IMR-90 (cell line): ENCODE measurements around the gene SLC25A21. TPM values are rescaled to one million over a fixed set of nuclear protein-coding genes. Genes with fewer than 3 reads are reported as not detected.

ENCODE experiments used
- ATAC-seq: fragments of 200-7000 bp; cut with Tn5 transposase; 2 replicates; pipeline ENCODE4 v1.9.1; 2020; ENCODE audit warnings: low read depth, mild to moderate bottlenecking, moderate library complexity
- BruUV-seq: library from RNA; stranded (reverse); fragments of 400-500 nt; replicated peaks from 2 replicates; lab custom pipeline; 2021; lab: Mats Ljungman, UMichigan
- CTCF ChIA-PET: fragments of 300-600 bp; formaldehyde crosslinking; extraction: SDS; loops from one replicate; lab custom pipeline; 2021; ENCODE audit warnings: antibody characterized with exemption; lab: Yijun Ruan, JAX
- POLR2A ChIA-PET: fragments of 300-600 bp; sonication (Branson Sonifier 250); formaldehyde crosslinking; loops from one replicate; lab custom pipeline; 2022; ENCODE audit warnings: antibody characterized with exemption; ENCODE audit not compliant: unreplicated experiment; lab: Charles Lee
- DNase-seq: peaks from one replicate; pipeline ENCODE4 v3.0.0; 2013
- H2AFZ ChIP-seq: replicated peaks from 2 replicates; pipeline ENCODE3; 2013; ENCODE audit warnings: low read length, mild to moderate bottlenecking; ENCODE audit not compliant: poor library complexity
- H2AK5ac ChIP-seq: 2 replicates; pipeline ENCODE4 v1.6.1; 2013; ENCODE audit warnings: low read depth, low read length, inconsistent platforms
- H2AK9ac ChIP-seq: replicated peaks from 2 replicates; pipeline ENCODE3; 2013; ENCODE audit warnings: mild to moderate bottlenecking, low read depth, low read length, moderate library complexity; ENCODE audit not compliant: poor library complexity
- H2BK120ac ChIP-seq: 2 replicates; pipeline ENCODE4 v1.6.1; 2013; ENCODE audit warnings: low read depth, low read length, inconsistent platforms
- H2BK15ac ChIP-seq: 3 replicates; pipeline ENCODE4 v1.6.1; 2013; ENCODE audit warnings: low read depth, low read length, inconsistent platforms
- H2BK20ac ChIP-seq: 2 replicates; pipeline ENCODE4 v1.6.1; 2013; ENCODE audit warnings: low read depth, mild to moderate bottlenecking, inconsistent platforms, low read length, moderate library complexity
- H2BK5ac ChIP-seq: 2 replicates; pipeline ENCODE4 v1.6.1; 2013; ENCODE audit warnings: mild to moderate bottlenecking, low read depth, low read length, inconsistent platforms; ENCODE audit not compliant: poor library complexity, severe bottlenecking
- H3K14ac ChIP-seq: replicated peaks from 2 replicates; pipeline ENCODE4 v1.6.1; 2013; ENCODE audit warnings: low read depth, low read length, inconsistent platforms
- H3K18ac ChIP-seq: 2 replicates; pipeline ENCODE4 v1.6.1; 2013; ENCODE audit warnings: low read depth, low read length, control low read depth
- H3K23ac ChIP-seq: 2 replicates; pipeline ENCODE4 v1.6.1; 2013; ENCODE audit warnings: low read depth, low read length, inconsistent platforms
- H3K27ac ChIP-seq: 2 replicates; pipeline ENCODE4 v1.5.1; 2013; ENCODE audit warnings: mild to moderate bottlenecking, control low read depth, low read length; ENCODE audit not compliant: insufficient read depth
- H3K27me3 ChIP-seq: 2 replicates; pipeline ENCODE4 v1.6.1; 2013; ENCODE audit warnings: low read length; ENCODE audit not compliant: control insufficient read depth, insufficient read depth
- H3K36me3 ChIP-seq: 2 replicates; pipeline ENCODE4 v1.6.1; 2013; ENCODE audit warnings: low read length, mixed read lengths; ENCODE audit not compliant: control insufficient read depth, insufficient read depth
- H3K4ac ChIP-seq: 2 replicates; pipeline ENCODE4 v1.6.1; 2013; ENCODE audit warnings: low read depth, low read length, inconsistent platforms
- H3K4me1 ChIP-seq: 2 replicates; pipeline ENCODE4 v1.6.1; 2013; ENCODE audit warnings: low read length, mixed read lengths; ENCODE audit not compliant: control insufficient read depth, insufficient read depth
- H3K4me2 ChIP-seq: 2 replicates; pipeline ENCODE4 v1.6.1; 2013; ENCODE audit warnings: low read depth, mild to moderate bottlenecking, control low read depth, low read length, moderate library complexity
- H3K4me3 ChIP-seq: 2 replicates; pipeline ENCODE4 v1.5.1; 2013; ENCODE audit warnings: low read depth, mild to moderate bottlenecking, control low read depth, low read length, moderate library complexity; ENCODE audit not compliant: insufficient read depth
- H3K56ac ChIP-seq: 2 replicates; pipeline ENCODE4 v1.6.1; 2013; ENCODE audit warnings: low read length, inconsistent platforms; ENCODE audit not compliant: insufficient read depth; ENCODE audit errors: extremely low read depth
- H3K79me1 ChIP-seq, 2 experiments: 2 replicates each; pipeline ENCODE4 v1.6.1; 2013; ENCODE audit warnings: low read length in 2 of 2, inconsistent platforms in 1 of 2, low read depth in 1 of 2
- H3K9ac ChIP-seq: 2 replicates; pipeline ENCODE4 v1.6.1; 2013; ENCODE audit warnings: low read depth, low read length, control low read depth
- H3K9me1 ChIP-seq: 2 replicates; pipeline ENCODE4 v1.6.1; 2013; ENCODE audit warnings: low read length, inconsistent platforms; ENCODE audit not compliant: insufficient read depth
- H3K9me3 ChIP-seq: 2 replicates; pipeline ENCODE4 v1.6.1; 2013; ENCODE audit warnings: low read length; ENCODE audit not compliant: control insufficient read depth, insufficient read depth
- H4K20me1 ChIP-seq: 2 replicates; pipeline ENCODE4 v1.6.1; 2013; ENCODE audit warnings: low read length, inconsistent platforms; ENCODE audit not compliant: insufficient read depth
- H4K5ac ChIP-seq: 2 replicates; pipeline ENCODE4 v1.6.1; 2013; ENCODE audit warnings: mild to moderate bottlenecking, low read depth, low read length, control low read depth
- H4K8ac ChIP-seq, 2 experiments: 2 replicates each; pipeline ENCODE4 v1.6.1; 2013; ENCODE audit warnings: low read depth in 2 of 2, low read length in 2 of 2, control low read depth in 1 of 2, inconsistent platforms in 1 of 2
- H4K91ac ChIP-seq: 2 replicates; pipeline ENCODE4 v1.6.1; 2013; ENCODE audit warnings: low read depth, low read length, inconsistent platforms; ENCODE audit not compliant: insufficient read depth
- CHD1 ChIP-seq: IDR thresholded peaks from 2 replicates; pipeline ENCODE4 v1.6.1; 2012; ENCODE audit warnings: low read depth, low read length, improper control_type of control experiment
- CTCF ChIP-seq: conservative IDR thresholded peaks from 2 replicates; pipeline ENCODE4 v1.5.1; 2012; ENCODE audit warnings: mild to moderate bottlenecking, low read depth, low read length, improper control_type of control experiment
- ELK1 ChIP-seq: fragments of 150-350 bp; IDR thresholded peaks from 2 replicates; pipeline ENCODE4 v1.6.1; 2016; ENCODE audit warnings: low read depth, mild to moderate bottlenecking, low read length, moderate library complexity, borderline replicate concordance
- MAFK ChIP-seq: IDR thresholded peaks from 2 replicates; pipeline ENCODE4 v1.6.1; 2012; ENCODE audit warnings: low read depth, low read length, improper control_type of control experiment
- MAZ ChIP-seq: IDR thresholded peaks from 2 replicates; pipeline ENCODE4 v1.6.1; 2012; ENCODE audit warnings: low read depth, mild to moderate bottlenecking, low read length, improper control_type of control experiment, moderate library complexity, borderline replicate concordance
- MXI1 ChIP-seq: IDR thresholded peaks from 2 replicates; pipeline ENCODE4 v1.6.1; 2012; ENCODE audit warnings: low read depth, mild to moderate bottlenecking, low read length, moderate library complexity, borderline replicate concordance
- NFE2L2 ChIP-seq: fragments of 150-350 bp; IDR thresholded peaks from 2 replicates; pipeline ENCODE4 v1.6.1; 2016; ENCODE audit warnings: low read depth, mild to moderate bottlenecking, low read length
- POLR2A ChIP-seq: IDR thresholded peaks from 2 replicates; pipeline ENCODE4 v1.6.1; 2012; ENCODE audit warnings: mild to moderate bottlenecking, low read depth, low read length
- RAD21 ChIP-seq: IDR thresholded peaks from 2 replicates; pipeline ENCODE4 v1.6.1; 2012; ENCODE audit warnings: low read length, improper control_type of control experiment
- RCOR1 ChIP-seq: IDR thresholded peaks from 2 replicates; pipeline ENCODE4 v1.6.1; 2012; ENCODE audit warnings: mild to moderate bottlenecking, low read length, improper control_type of control experiment; ENCODE audit not compliant: insufficient replicate concordance
- RFX5 ChIP-seq: IDR thresholded peaks from 2 replicates; pipeline ENCODE4 v1.8.0; 2012; ENCODE audit warnings: low read depth, mild to moderate bottlenecking, low read length, moderate library complexity
- USF2 ChIP-seq: fragments of 150-350 bp; IDR thresholded peaks from 2 replicates; pipeline ENCODE4 v1.6.1; 2017; ENCODE audit warnings: mild to moderate bottlenecking, antibody characterized with exemption, low read length, low read depth
- WGBS, 2 experiments: methylation state at CpG; one replicate each; pipeline versions ENCODE4 v1.1.5 to v1.1.7; 2013; ENCODE audit warnings: missing lambda C conversion rate in 2 of 2; ENCODE audit not compliant: insufficient read length in 1 of 2; ENCODE audit errors: extremely low coverage in 2 of 2; 5-methylcytosine and 5-hydroxymethylcytosine counted together
- dilution Hi-C: fragments of 300-500 bp; cut with HindIII; formaldehyde crosslinking; loops from one replicate; pipeline ENCODE4 v1.14.3; 2018; ENCODE audit warnings: low sequenced_read_pairs; ENCODE audit not compliant: unreplicated experiment
- in situ Hi-C: fragments of 300-500 bp; cut with MboI; formaldehyde crosslinking; loops from 3 replicates; pipeline ENCODE4 v1.14.3; 2019; ENCODE audit warnings: low sequenced_read_pairs, inconsistent platforms, mixed read lengths
- intact Hi-C: fragments of 100-400 bp; cut with micrococcal nuclease; formaldehyde crosslinking; loops from 2 replicates; pipeline ENCODE4 v1.10.0; 2022
- polyA plus RNA-seq, 3 experiments: library from polyadenylated mRNA; depleted of rRNA; stranded (reverse); fragments of >200 nt; gene quantifications; 2 replicates each; pipeline ENCODE4 v1.2.3, GENCODE V29; 2012; ENCODE audit warnings: low replicate concordance in 1 of 3
- total RNA-seq: library from RNA; depleted of rRNA; stranded (reverse); fragments of >200 nt; gene quantifications from 2 replicates; pipeline ENCODE4 v1.2.3, GENCODE V29; 2012

SLC25A21 gene
- total and polyA plus RNA-seq, 2 of the 4 experiments (the other 2 are of a cell fraction) = 0.62 to 0.90 TPM

GRCh38 chr14:37057776-37058175 lies 114.6 kb downstream of the SLC25A21 start:
- CTCF ChIA-PET = interaction anchor here (0.5 kb wide), 1 partner anchor 68 kb away, joined by 3 read pairs; no protein-coding TSS in a partner anchor
- no TSS peak for BruUV-seq
- Histone ChIP-seq H3K79me1 (no peaks in the 10 kb centered on the region), H3K27me3 (no peaks in the 10 kb centered on the region), H2BK20ac (no peak overlapping the region), H2AK5ac (no peak overlapping the region), H3K4me2 (no peak overlapping the region), H4K91ac (no peak overlapping the region), H4K8ac (no peak overlapping the region), H3K9me1 (no peaks in the 10 kb centered on the region), H3K9me3 (no peaks in the 10 kb centered on the region), H3K27ac (no peak overlapping the region), H4K20me1 (no peaks in the 10 kb centered on the region), H2BK15ac (no peak overlapping the region), H2AK9ac (no peak overlapping the region), H2BK120ac (no peak overlapping the region), H4K5ac (no peak overlapping the region), H3K4me3 (no peak overlapping the region), H3K23ac (no peak overlapping the region), H2AFZ (no peak overlapping the region), H3K18ac (no peak overlapping the region), H3K14ac (no peak overlapping the region), H3K56ac (no peak overlapping the region), H2BK5ac (no peak overlapping the region), H3K4me1 (no peaks in the 10 kb centered on the region), H3K36me3 (no peaks in the 10 kb centered on the region), H3K9ac (no peak overlapping the region), H3K4ac (no peak overlapping the region)
- dilution Hi-C loops = no loop called here
- no peak for DNase-seq
- intact Hi-C loops = no loop called here
- POLR2A ChIA-PET = no interaction called here
- no peak for ATAC-seq
- no peak for TF ChIP-seq USF2
- no peak for TF ChIP-seq RFX5
- TF ChIP-seq NFE2L2 = no peak
- TF ChIP-seq MAZ = no peak
- no peak; the same call in 1 of the 2 replicates for TF ChIP-seq MAFK
- TF ChIP-seq ELK1 = no peak
- no peak for TF ChIP-seq POLR2A
- no peak for TF ChIP-seq CHD1
- TF ChIP-seq MXI1 = no peak
- TF ChIP-seq CTCF = no peak
- no peak for TF ChIP-seq RCOR1
- TF ChIP-seq RAD21 = no peak
- no CpG with 5 or more reads among the region's 3 CpGs for WGBS, 2 experiments
- in situ Hi-C loops = no loop called here
